NCI-H187 (cell line): ENCODE results near the gene C22orf23.
"Not testable (repeated sequence)": the region's sequence is repeated elsewhere in the genome, so short reads cannot be mapped to it uniquely, and the experiment has no call there.

Source experiments
- DNase-seq, 2 experiments: peaks; one replicate each; lab custom pipeline; 2025; lab: John Stamatoyannopoulos, UW

C22orf23 gene

GRCh38 chr22:37982151-37982785 lies 28.9 kb upstream of the C22orf23 start:
- no peak for DNase-seq

GRCh38 chr22:37981282-37982011 lies 28.0 kb upstream of the C22orf23 start:
- no peak for DNase-seq

GRCh38 chr22:37979782-37980181 lies 26.4 kb upstream of the C22orf23 start:
- DNase-seq, result no peak

GRCh38 chr22:37976547-37976946 lies 23.1 kb upstream of the C22orf23 start:
- DNase-seq, result no peak

GRCh38 chr22:37976022-37976421 lies 22.6 kb upstream of the C22orf23 start:
- DNase-seq, result not testable (repeated sequence)

- no peak for DNase-seq
Observed at GRCh38 chr22:37975153-37975552, 21.8 kb upstream of the C22orf23 start.

GRCh38 chr22:37973271-37974170 lies 20.1 kb upstream of the C22orf23 start:
- DNase-seq, result no peak

GRCh38 chr22:37972527-37972926 lies 19.1 kb upstream of the C22orf23 start:
- DNase-seq, result no peak

GRCh38 chr22:37971475-37972434 lies 18.4 kb upstream of the C22orf23 start:
- no peak for DNase-seq

GRCh38 chr22:37970864-37971263 lies 17.5 kb upstream of the C22orf23 start:
- no peak for DNase-seq

- DNase-seq, result no peak
Observed at GRCh38 chr22:37968452-37969251, 15.3 kb upstream of the C22orf23 start.

- DNase-seq, result no peak
Observed at GRCh38 chr22:37967637-37968451, 14.4 kb upstream of the C22orf23 start.

- no peak for DNase-seq
Observed at GRCh38 chr22:37967147-37967546, 13.7 kb upstream of the C22orf23 start.

GRCh38 chr22:37965940-37966664 lies 12.7 kb upstream of the C22orf23 start:
- no peak for DNase-seq

- DNase-seq, result no peak
Observed at GRCh38 chr22:37961062-37961461, 7.7 kb upstream of the C22orf23 start.

- DNase-seq, result no peak
Observed at GRCh38 chr22:37959231-37959825, 5.9 kb upstream of the C22orf23 start.

- DNase-seq, result no peak
Observed at GRCh38 chr22:37957232-37957631, 3.8 kb upstream of the C22orf23 start.

- DNase-seq, result not testable (repeated sequence)
Observed at GRCh38 chr22:37955825-37956397, 2.5 kb upstream of the C22orf23 start.
